Osteoblast (primary cell): ENCODE data around the gene DLST. TPM values are rescaled to one million over a fixed set of nuclear protein-coding genes. Genes with fewer than 3 reads are reported as not detected.

Experiments
- DNase-seq: peaks from one replicate; pipeline ENCODE4 v3.0.0; 2011; ENCODE audit warnings: low spot score, mixed read lengths; ENCODE audit not compliant: insufficient read length; ENCODE audit errors: missing footprints
- H2AFZ ChIP-seq: 2 replicates; pipeline ENCODE4 v1.6.0; 2011; ENCODE audit warnings: mild to moderate bottlenecking, low read length
- H3K27ac ChIP-seq: 2 replicates; pipeline ENCODE4 v1.5.1; 2011; ENCODE audit warnings: mild to moderate bottlenecking, low read depth, low read length, moderate library complexity
- H3K27me3 ChIP-seq: 2 replicates; pipeline ENCODE4 v1.6.0; 2012; ENCODE audit warnings: mild to moderate bottlenecking, control low read depth, inconsistent platforms, low read length, moderate library complexity; ENCODE audit not compliant: insufficient read depth
- H3K36me3 ChIP-seq: 2 replicates; pipeline ENCODE4 v1.5.1; 2011; ENCODE audit warnings: mild to moderate bottlenecking, low read length, control low read depth, moderate library complexity; ENCODE audit not compliant: insufficient read depth
- H3K4me1 ChIP-seq: 2 replicates; pipeline ENCODE4 v1.5.1; 2011; ENCODE audit warnings: mild to moderate bottlenecking, low read length, control low read depth, moderate library complexity; ENCODE audit not compliant: insufficient read depth
- H3K4me2 ChIP-seq: 2 replicates; pipeline ENCODE4 v1.6.0; 2011; ENCODE audit warnings: mild to moderate bottlenecking, low read length; ENCODE audit not compliant: insufficient read depth
- H3K4me3 ChIP-seq: fragments of 200-600 bp; sonication (generic); 3 replicates; pipeline ENCODE4 v1.5.1; 2012; ENCODE audit warnings: mild to moderate bottlenecking, low read length, inconsistent platforms; ENCODE audit not compliant: insufficient read depth
- H3K79me2 ChIP-seq: 2 replicates; pipeline ENCODE4 v1.6.0; 2012; ENCODE audit warnings: mild to moderate bottlenecking, low read length, control low read depth, inconsistent platforms; ENCODE audit not compliant: insufficient read depth
- H3K9me3 ChIP-seq: 2 replicates; pipeline ENCODE4 v1.5.1; 2011; ENCODE audit warnings: low read depth, low read length, control low read depth
- H4K20me1 ChIP-seq: 2 replicates; pipeline ENCODE4 v1.6.0; 2012; ENCODE audit warnings: mild to moderate bottlenecking, low read length, control low read depth; ENCODE audit not compliant: insufficient read depth
- total RNA-seq: library from RNA; depleted of rRNA; stranded (reverse); fragments of >200 nt; gene quantifications from 2 replicates; pipeline ENCODE4 v1.2.3, GENCODE V29; 2012
- TF ChIP-seq, protein P1 (sequence below): IDR thresholded peaks from 2 replicates; pipeline ENCODE4 v1.5.1; 2011; ENCODE audit warnings: mild to moderate bottlenecking, low read depth, low read length, moderate library complexity; ENCODE audit errors: extremely low read depth

Gene DLST
- total RNA-seq, 1 donor = 69.8 TPM

DNA sequence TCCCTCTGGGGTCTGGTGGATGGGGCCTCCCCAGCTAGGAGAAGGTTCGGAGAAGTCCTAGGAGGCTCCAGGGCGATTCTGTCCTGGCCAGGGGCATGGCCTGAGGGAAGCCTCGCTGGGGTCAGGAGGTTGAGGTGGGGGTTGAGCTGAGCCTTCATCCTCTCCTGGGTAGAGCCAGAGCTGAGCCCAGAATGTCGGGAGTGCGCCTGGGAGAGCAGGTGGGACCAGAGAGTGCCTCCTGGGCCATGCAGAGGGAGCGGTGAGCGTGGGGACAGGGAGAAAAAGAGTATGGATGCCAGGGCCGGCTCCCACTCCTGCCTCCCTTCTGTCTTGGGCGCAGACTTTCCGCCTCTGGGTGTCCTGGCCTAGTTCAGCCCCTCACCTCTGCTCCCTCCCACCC, 28.2 kb downstream of the DLST start:
- Histone ChIP-seq H3K4me1 (peaks cover 10% of the 10 kb centered on the region), H3K4me2 (no peak overlapping the region), H3K9me3 (no peaks in the 10 kb centered on the region), H3K4me3 (no peak overlapping the region), H3K79me2 (no peaks in the 10 kb centered on the region), H4K20me1 (no peaks in the 10 kb centered on the region), H3K27me3 (no peaks in the 10 kb centered on the region), H3K36me3 (peaks cover 7% of the 10 kb centered on the region), H2AFZ (no peak overlapping the region), H3K27ac (no peak overlapping the region)
- TF ChIP-seq, protein P1, sequence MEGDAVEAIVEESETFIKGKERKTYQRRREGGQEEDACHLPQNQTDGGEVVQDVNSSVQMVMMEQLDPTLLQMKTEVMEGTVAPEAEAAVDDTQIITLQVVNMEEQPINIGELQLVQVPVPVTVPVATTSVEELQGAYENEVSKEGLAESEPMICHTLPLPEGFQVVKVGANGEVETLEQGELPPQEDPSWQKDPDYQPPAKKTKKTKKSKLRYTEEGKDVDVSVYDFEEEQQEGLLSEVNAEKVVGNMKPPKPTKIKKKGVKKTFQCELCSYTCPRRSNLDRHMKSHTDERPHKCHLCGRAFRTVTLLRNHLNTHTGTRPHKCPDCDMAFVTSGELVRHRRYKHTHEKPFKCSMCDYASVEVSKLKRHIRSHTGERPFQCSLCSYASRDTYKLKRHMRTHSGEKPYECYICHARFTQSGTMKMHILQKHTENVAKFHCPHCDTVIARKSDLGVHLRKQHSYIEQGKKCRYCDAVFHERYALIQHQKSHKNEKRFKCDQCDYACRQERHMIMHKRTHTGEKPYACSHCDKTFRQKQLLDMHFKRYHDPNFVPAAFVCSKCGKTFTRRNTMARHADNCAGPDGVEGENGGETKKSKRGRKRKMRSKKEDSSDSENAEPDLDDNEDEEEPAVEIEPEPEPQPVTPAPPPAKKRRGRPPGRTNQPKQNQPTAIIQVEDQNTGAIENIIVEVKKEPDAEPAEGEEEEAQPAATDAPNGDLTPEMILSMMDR = no peak
- no peak for DNase-seq

DNA sequence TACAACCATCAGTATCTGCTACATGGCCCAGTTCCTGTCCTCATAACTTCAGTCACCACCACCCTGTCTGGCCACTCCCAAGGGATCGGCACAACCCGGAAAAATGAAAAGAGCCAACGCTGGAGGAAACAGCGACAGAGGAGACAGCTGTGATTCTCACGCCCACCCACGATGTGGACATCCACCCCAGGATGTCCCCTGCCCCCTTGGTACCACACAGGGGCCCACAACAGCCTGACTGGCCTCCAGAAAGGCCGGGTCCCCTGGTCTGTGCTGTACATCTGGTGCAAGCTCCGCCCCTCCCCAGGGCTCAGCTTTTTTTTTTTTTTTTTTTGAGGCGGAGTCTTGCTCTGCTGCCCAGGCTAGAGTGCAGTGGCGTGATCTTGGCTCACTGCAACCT, 28.8 kb downstream of the DLST start:
- H3K4me1 ChIP-seq = peaks cover 10% of the 10 kb centered on the region

DNA sequence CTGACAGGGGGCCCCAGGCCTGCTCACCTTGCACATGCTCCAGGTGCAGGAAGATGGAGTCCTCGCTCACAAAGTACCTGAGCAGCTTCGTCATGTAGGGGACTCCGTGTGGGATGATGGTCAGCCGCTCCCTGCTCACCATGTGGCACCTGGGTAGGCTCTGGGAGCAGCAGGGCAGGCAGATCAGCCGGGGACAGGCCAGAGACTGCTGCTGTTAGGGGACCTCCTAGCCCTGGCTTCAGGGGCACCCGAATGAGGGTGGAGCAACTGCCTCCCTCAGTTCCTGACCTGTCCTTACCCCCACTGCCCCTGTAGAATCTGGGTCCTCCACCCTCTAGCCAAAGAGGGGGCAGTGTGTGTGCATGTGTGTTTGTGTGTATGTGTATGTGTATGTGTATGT, 29.5 kb downstream of the DLST start:
- no peaks in the 10 kb centered on the region for H3K36me3 ChIP-seq
- H4K20me1 ChIP-seq = no peaks in the 10 kb centered on the region
- TF ChIP-seq, protein P1 = no peak
- H3K4me1 ChIP-seq = peaks cover 10% of the 10 kb centered on the region
- peak; percentile 38 for DNase-seq
- H3K9me3 ChIP-seq = no peaks in the 10 kb centered on the region
- H3K27ac ChIP-seq = no peak overlapping the region
- H3K4me2 ChIP-seq = no peak overlapping the region
- no peak overlapping the region for H3K4me3 ChIP-seq
- H3K79me2 ChIP-seq = no peaks in the 10 kb centered on the region
- H2AFZ ChIP-seq = no peak overlapping the region
- H3K27me3 ChIP-seq = no peaks in the 10 kb centered on the region

More for the DNA sequence above, 28.8 kb downstream of the DLST start:
- Histone ChIP-seq H3K79me2 (no peaks in the 10 kb centered on the region), H4K20me1 (no peaks in the 10 kb centered on the region), H3K27ac (no peak overlapping the region), H3K27me3 (no peaks in the 10 kb centered on the region), H3K36me3 (peaks cover 3% of the 10 kb centered on the region), H2AFZ (no peak overlapping the region), H3K9me3 (no peaks in the 10 kb centered on the region), H3K4me2 (no peak overlapping the region), H3K4me3 (no peak overlapping the region)
- peak; percentile 56 for DNase-seq
- TF ChIP-seq, protein P1 = no peak

DNA sequence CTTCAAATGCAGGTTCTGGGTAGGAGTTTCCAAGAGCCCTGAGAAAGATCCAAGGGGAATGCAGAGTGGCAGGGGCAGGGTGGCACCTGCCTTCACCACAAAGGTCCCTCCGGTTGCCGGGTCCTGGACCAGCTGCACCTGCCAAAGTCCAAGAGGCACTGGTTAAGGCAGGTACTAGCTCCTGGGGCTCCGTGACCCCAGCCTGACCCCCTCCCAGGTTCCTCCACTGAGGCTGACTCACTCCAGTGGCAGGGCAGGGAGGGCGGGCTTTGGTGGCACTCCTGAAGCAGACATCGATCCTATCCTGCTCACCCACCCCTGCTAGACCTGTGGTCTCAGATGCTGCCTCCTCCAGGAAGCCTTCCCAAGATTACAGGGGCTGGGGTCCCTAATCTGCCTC, 30.0 kb downstream of the DLST start:
- Histone ChIP-seq H3K4me1 (peaks cover 10% of the 10 kb centered on the region), H2AFZ (no peak overlapping the region), H3K36me3 (no peaks in the 10 kb centered on the region), H3K4me2 (no peak overlapping the region), H3K9me3 (no peaks in the 10 kb centered on the region), H3K27ac (no peak overlapping the region), H3K4me3 (no peak overlapping the region), H3K27me3 (no peaks in the 10 kb centered on the region), H4K20me1 (no peaks in the 10 kb centered on the region), H3K79me2 (no peaks in the 10 kb centered on the region)
- peak; percentile 66 for DNase-seq
- TF ChIP-seq, protein P1 = no peak
